DOHH2 (cell line): ENCODE data around the gene PROM1.

Experiments
- H3F3A ChIP-seq: fragments of 200-600 bp; sonication (generic), shearing (Covaris generic); 2 replicates; pipeline ENCODE4 v1.6.0; 2016; ENCODE audit warnings: antibody characterized with exemption, mild to moderate bottlenecking; ENCODE audit not compliant: control insufficient read depth, insufficient read depth
- H3K27ac ChIP-seq: fragments of 200-600 bp; sonication (generic); 2 replicates; pipeline ENCODE4 v1.5.1; 2014; ENCODE audit warnings: low read depth, mild to moderate bottlenecking, low read length, moderate library complexity
- H3K27me3 ChIP-seq: fragments of 200-600 bp; sonication (generic); 2 replicates; pipeline ENCODE4 v1.6.1; 2014; ENCODE audit warnings: mild to moderate bottlenecking, low read length, mixed read lengths; ENCODE audit not compliant: control insufficient read depth
- H3K36me3 ChIP-seq: fragments of 200-600 bp; sonication (generic); 2 replicates; pipeline ENCODE4 v1.6.1; 2014; ENCODE audit warnings: mild to moderate bottlenecking, low read length, moderate library complexity, mixed read lengths; ENCODE audit not compliant: control insufficient read depth
- H3K4me1 ChIP-seq: fragments of 200-600 bp; sonication (generic); 2 replicates; pipeline ENCODE4 v1.6.1; 2014; ENCODE audit warnings: mild to moderate bottlenecking, low read length, mixed read lengths; ENCODE audit not compliant: control insufficient read depth
- H3K4me2 ChIP-seq: fragments of 200-600 bp; sonication (generic); 2 replicates; pipeline ENCODE4 v1.6.0; 2014; ENCODE audit warnings: mild to moderate bottlenecking, low read length, moderate library complexity
- H3K4me3 ChIP-seq: fragments of 200-600 bp; sonication (generic); 2 replicates; pipeline ENCODE4 v1.5.1; 2014; ENCODE audit warnings: mild to moderate bottlenecking, low read length, mixed read lengths
- H3K79me2 ChIP-seq: fragments of 200-600 bp; sonication (generic); 2 replicates; pipeline ENCODE4 v1.6.1; 2014; ENCODE audit warnings: mild to moderate bottlenecking, low read length, mixed read lengths; ENCODE audit not compliant: control insufficient read depth
- H3K9me2 ChIP-seq: fragments of 200-600 bp; sonication (generic); replicated peaks from 2 replicates; pipeline ENCODE4 v1.6.1; 2014; ENCODE audit warnings: mild to moderate bottlenecking, low read length, mixed read lengths; ENCODE audit not compliant: control insufficient read depth
- H3K9me3 ChIP-seq: fragments of 200-600 bp; sonication (generic); 2 replicates; pipeline ENCODE4 v1.6.1; 2014; ENCODE audit warnings: antibody characterized with exemption, low read length, mixed read lengths; ENCODE audit not compliant: control insufficient read depth, insufficient read depth
- H4K20me1 ChIP-seq: fragments of 200-600 bp; sonication (generic); 2 replicates; pipeline ENCODE4 v1.6.0; 2014; ENCODE audit warnings: low read depth, mild to moderate bottlenecking, antibody characterized with exemption, low read length, moderate library complexity; ENCODE audit not compliant: control insufficient read depth, insufficient read depth
- EZH2phosphoT487 ChIP-seq: fragments of 200-600 bp; sonication (generic); IDR thresholded peaks from 2 replicates; pipeline ENCODE4 v1.6.1; 2017; ENCODE audit warnings: borderline replicate concordance, mild to moderate bottlenecking, antibody characterized with exemption, low read length, moderate library complexity, mixed read lengths
- TF ChIP-seq, protein P1 (sequence below): fragments of 200-600 bp; sonication (generic); IDR thresholded peaks from one replicate; pipeline ENCODE4 v1.5.1; 2014; ENCODE audit warnings: antibody characterized with exemption, mild to moderate bottlenecking, low read depth, low read length; ENCODE audit not compliant: poor library complexity, severe bottlenecking

Gene PROM1

DNA sequence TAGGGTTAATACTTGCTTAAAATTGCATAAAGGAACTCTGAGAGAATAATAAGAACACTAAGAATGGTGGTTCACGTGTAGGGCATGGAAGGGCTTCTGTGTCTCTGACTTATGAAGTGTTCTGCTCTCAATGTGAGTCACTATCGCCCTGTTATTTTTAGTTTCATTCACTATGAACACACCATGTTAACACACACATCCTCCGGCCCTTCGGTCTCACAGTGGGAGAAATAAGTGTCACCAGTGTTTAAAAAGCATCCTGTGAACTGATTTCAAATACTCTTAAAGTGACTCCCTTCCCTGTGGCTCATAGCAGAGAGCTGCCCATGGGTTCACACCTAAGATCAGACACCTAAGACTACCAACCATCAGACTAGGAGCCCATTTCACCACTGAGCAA lies 87.0 kb downstream of the PROM1 start:
- no peak for TF ChIP-seq EZH2phosphoT487
- TF ChIP-seq, protein P1, sequence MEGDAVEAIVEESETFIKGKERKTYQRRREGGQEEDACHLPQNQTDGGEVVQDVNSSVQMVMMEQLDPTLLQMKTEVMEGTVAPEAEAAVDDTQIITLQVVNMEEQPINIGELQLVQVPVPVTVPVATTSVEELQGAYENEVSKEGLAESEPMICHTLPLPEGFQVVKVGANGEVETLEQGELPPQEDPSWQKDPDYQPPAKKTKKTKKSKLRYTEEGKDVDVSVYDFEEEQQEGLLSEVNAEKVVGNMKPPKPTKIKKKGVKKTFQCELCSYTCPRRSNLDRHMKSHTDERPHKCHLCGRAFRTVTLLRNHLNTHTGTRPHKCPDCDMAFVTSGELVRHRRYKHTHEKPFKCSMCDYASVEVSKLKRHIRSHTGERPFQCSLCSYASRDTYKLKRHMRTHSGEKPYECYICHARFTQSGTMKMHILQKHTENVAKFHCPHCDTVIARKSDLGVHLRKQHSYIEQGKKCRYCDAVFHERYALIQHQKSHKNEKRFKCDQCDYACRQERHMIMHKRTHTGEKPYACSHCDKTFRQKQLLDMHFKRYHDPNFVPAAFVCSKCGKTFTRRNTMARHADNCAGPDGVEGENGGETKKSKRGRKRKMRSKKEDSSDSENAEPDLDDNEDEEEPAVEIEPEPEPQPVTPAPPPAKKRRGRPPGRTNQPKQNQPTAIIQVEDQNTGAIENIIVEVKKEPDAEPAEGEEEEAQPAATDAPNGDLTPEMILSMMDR: no peak
- Histone ChIP-seq H3K4me2 (no peak overlapping the region), H3K9me2 (no peaks in the 10 kb centered on the region), H4K20me1 (no peaks in the 10 kb centered on the region), H3K4me3 (no peak overlapping the region), H3K27me3 (peaks cover 7% of the 10 kb centered on the region), H3K79me2 (no peaks in the 10 kb centered on the region), H3K9me3 (no peaks in the 10 kb centered on the region), H3F3A (no peaks in the 10 kb centered on the region), H3K27ac (no peak overlapping the region), H3K36me3 (no peaks in the 10 kb centered on the region), H3K4me1 (no peaks in the 10 kb centered on the region)

DNA sequence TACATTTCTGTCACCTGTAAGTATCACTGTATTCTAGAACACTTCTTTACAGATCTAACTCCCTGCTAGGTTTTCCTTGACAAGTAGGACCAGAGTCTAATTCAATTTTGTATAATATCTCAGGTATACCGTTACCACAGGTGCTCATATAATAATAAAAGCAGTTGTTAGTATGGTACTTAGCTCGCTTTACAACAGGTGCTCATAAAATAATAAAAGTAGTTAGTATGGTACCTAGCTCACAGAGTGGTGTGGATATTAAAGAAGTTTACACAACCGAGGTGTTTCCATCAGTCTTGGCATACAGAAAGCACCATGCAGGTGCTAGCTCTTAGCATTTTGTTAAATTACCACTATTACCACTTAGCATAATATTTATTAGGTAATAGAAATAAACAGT lies 88.0 kb downstream of the PROM1 start:
- Histone ChIP-seq H3K36me3 (no peaks in the 10 kb centered on the region), H3K4me1 (no peaks in the 10 kb centered on the region), H3K4me2 (no peak overlapping the region), H3K9me2 (no peaks in the 10 kb centered on the region), H3K9me3 (no peaks in the 10 kb centered on the region), H4K20me1 (no peaks in the 10 kb centered on the region), H3K4me3 (no peak overlapping the region), H3K79me2 (no peaks in the 10 kb centered on the region), H3K27me3 (peaks cover 7% of the 10 kb centered on the region), H3K27ac (no peak overlapping the region), H3F3A (no peaks in the 10 kb centered on the region)
- TF ChIP-seq EZH2phosphoT487: no peak
- TF ChIP-seq, protein P1: no peak

DNA sequence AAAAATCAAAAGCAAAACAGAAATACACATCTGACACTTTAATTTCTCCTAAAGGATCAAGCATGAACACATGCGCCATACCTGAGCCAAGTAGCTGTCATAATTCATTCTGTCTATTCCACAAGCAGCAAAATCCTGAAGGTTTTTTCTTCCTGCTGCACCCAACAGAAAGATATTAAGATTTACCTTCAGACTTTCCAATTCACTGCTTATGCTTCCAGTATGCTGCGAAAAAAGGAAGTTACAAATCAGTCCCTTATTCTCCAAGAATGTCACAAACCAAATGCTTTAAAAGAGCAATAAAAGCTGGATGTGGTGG lies 91.7 kb downstream of the PROM1 start:
- Histone ChIP-seq H3F3A (no peaks in the 10 kb centered on the region), H3K9me2 (no peaks in the 10 kb centered on the region), H3K4me2 (no peak overlapping the region), H3K27me3 (peaks cover 14% of the 10 kb centered on the region), H3K4me3 (no peak overlapping the region), H4K20me1 (no peaks in the 10 kb centered on the region), H3K9me3 (no peaks in the 10 kb centered on the region), H3K4me1 (no peaks in the 10 kb centered on the region), H3K27ac (no peak overlapping the region), H3K36me3 (no peaks in the 10 kb centered on the region), H3K79me2 (no peaks in the 10 kb centered on the region)
- no peak for TF ChIP-seq EZH2phosphoT487

DNA sequence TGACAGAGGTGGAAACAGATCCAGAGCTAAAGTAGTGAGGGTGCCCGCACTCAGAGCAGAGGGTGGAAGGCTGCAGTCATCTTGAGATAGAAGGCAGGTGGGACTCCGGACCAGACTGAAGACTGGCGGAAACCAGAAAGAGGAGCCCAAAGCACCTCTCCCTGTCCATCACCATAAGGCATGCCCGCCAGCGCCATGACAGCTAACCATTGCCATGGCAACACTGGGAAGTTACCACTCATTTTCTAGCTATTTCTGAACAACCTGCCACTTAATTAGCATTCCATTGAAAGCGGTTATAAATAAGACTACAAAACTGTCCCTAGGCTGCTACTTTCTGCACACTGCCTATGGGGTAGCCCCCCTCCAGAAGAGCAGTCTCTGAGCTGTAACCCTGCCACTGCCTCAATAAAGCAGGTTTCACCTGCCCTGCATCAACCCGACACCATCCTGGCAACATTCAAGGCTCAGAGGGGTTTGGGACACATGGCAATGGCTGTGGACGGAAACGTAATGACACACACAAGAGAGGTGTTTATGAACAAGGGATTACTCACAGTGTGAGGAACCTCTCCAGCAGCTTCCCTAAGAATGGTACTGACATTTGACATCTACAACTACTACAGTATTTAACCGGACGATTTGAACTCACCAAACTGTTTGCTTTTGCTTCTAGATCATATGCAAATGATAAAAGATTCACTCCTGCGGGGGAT lies 93.1 kb downstream of the PROM1 start:
- Histone ChIP-seq H3K27me3 (peaks cover 12% of the 10 kb centered on the region), H3K79me2 (no peaks in the 10 kb centered on the region), H4K20me1 (no peaks in the 10 kb centered on the region), H3F3A (no peaks in the 10 kb centered on the region), H3K9me3 (no peaks in the 10 kb centered on the region), H3K4me3 (no peak overlapping the region), H3K4me2 (no peak overlapping the region), H3K27ac (no peak overlapping the region), H3K9me2 (no peaks in the 10 kb centered on the region), H3K4me1 (no peaks in the 10 kb centered on the region), H3K36me3 (no peaks in the 10 kb centered on the region)
- TF ChIP-seq, protein P1: no peak
- TF ChIP-seq EZH2phosphoT487: no peak
